HTR-8/SVneo (cell line): ENCODE data around the gene IMMP2L.
"Not testable (repeated sequence)": the region's sequence is repeated elsewhere in the genome, so short reads cannot be mapped to it uniquely, and the experiment has no call there.

Experiments
- DNase-seq: peaks from one replicate; pipeline ENCODE4 v3.0.0; 2011; ENCODE audit warnings: low spot score, mixed read lengths; ENCODE audit not compliant: insufficient read length
- FAIRE-seq: peaks from 2 replicates; lab custom pipeline; 2011; peaks lifted over from hg19 to GRCh38; lab: Jason Lieb, UNC

The IMMP2L gene

GRCh38 chr7:110936665-110937064 lies 625.6 kb downstream of the IMMP2L start:
- not testable (repeated sequence) for FAIRE-seq

GRCh38 chr7:110929480-110930249 lies 632.6 kb downstream of the IMMP2L start:
- DNase-seq (no peak), FAIRE-seq (no peak)

More at GRCh38 chr7:110936665-110937064, 625.6 kb downstream of the IMMP2L start:
- not testable (repeated sequence) for DNase-seq

GRCh38 chr7:110922906-110923305 lies 639.4 kb downstream of the IMMP2L start:
- no peak for DNase-seq
- FAIRE-seq: no peak

GRCh38 chr7:110921595-110922151 lies 640.6 kb downstream of the IMMP2L start:
- DNase-seq: no peak
- FAIRE-seq: no peak

GRCh38 chr7:110918949-110919548 lies 643.2 kb downstream of the IMMP2L start:
- FAIRE-seq: no peak

GRCh38 chr7:110914263-110914662 lies 648.0 kb downstream of the IMMP2L start:
- FAIRE-seq (no peak), DNase-seq (no peak)

More at GRCh38 chr7:110918949-110919548, 643.2 kb downstream of the IMMP2L start:
- DNase-seq: no peak

GRCh38 chr7:110911632-110912031 lies 650.7 kb downstream of the IMMP2L start:
- DNase-seq (no peak), FAIRE-seq (no peak)

- FAIRE-seq: no peak
Observed at GRCh38 chr7:110909117-110909516, 653.2 kb downstream of the IMMP2L start.

GRCh38 chr7:110905773-110906566 lies 656.3 kb downstream of the IMMP2L start:
- FAIRE-seq (no peak), DNase-seq (no peak)

More at GRCh38 chr7:110909117-110909516, 653.2 kb downstream of the IMMP2L start:
- no peak for DNase-seq

- DNase-seq: no peak
- FAIRE-seq: no peak
Observed at GRCh38 chr7:110898516-110898915, 663.8 kb downstream of the IMMP2L start.

GRCh38 chr7:110897538-110897937 lies 664.8 kb downstream of the IMMP2L start:
- FAIRE-seq: no peak
- no peak for DNase-seq

- DNase-seq: no peak
- FAIRE-seq: no peak
Observed at GRCh38 chr7:110894111-110894510, 668.2 kb downstream of the IMMP2L start.

GRCh38 chr7:110891197-110891596 lies 671.1 kb downstream of the IMMP2L start:
- FAIRE-seq (no peak), DNase-seq (no peak)

GRCh38 chr7:110890101-110890500 lies 672.2 kb downstream of the IMMP2L start:
- no peak for DNase-seq

GRCh38 chr7:110889335-110889734 lies 673.0 kb downstream of the IMMP2L start:
- FAIRE-seq (no peak), DNase-seq (no peak)

More at GRCh38 chr7:110890101-110890500, 672.2 kb downstream of the IMMP2L start:
- no peak for FAIRE-seq

- DNase-seq (no peak), FAIRE-seq (no peak)
Observed at GRCh38 chr7:110888641-110889040, 673.7 kb downstream of the IMMP2L start.

GRCh38 chr7:110885474-110885873 lies 676.8 kb downstream of the IMMP2L start:
- no peak for FAIRE-seq
- no peak for DNase-seq

- FAIRE-seq: no peak
Observed at GRCh38 chr7:110881721-110882120, 680.6 kb downstream of the IMMP2L start.

GRCh38 chr7:110880971-110881370 lies 681.3 kb downstream of the IMMP2L start:
- no peak for DNase-seq
- FAIRE-seq: no peak

More at GRCh38 chr7:110881721-110882120, 680.6 kb downstream of the IMMP2L start:
- DNase-seq: no peak

- FAIRE-seq (no peak), DNase-seq (no peak)
Observed at GRCh38 chr7:110877016-110877415, 685.3 kb downstream of the IMMP2L start.
